Liver (tissue), 9 donors: ENCODE data around the gene SHROOM1. TPM values are rescaled to one million over a fixed set of nuclear protein-coding genes. Genes with fewer than 3 reads are reported as not detected.

ENCODE experiments used
- DNase-seq: peaks from one replicate; pipeline ENCODE4 v3.0.0-alpha.2; 2017; ENCODE audit warnings: low spot score
- H3K27ac ChIP-seq, 2 donors: one replicate each; pipeline ENCODE4 v1.7.0; 2013; ENCODE audit warnings: inconsistent platforms in 2 of 2, low read length in 2 of 2, control low read depth in 1 of 2, low read depth in 1 of 2, mild to moderate bottlenecking in 1 of 2
- H3K27me3 ChIP-seq, 4 donors: one replicate each; pipeline versions ENCODE4 v1.6.1 to v1.7.0; 2013; ENCODE audit warnings: low read length in 3 of 4, inconsistent platforms in 1 of 4, mild to moderate bottlenecking in 1 of 4, moderate library complexity in 1 of 4; ENCODE audit not compliant: control insufficient read depth in 4 of 4, insufficient read depth in 4 of 4
- H3K36me3 ChIP-seq, 4 donors: one replicate each; pipeline versions ENCODE4 v1.6.1 to v1.7.0; 2013; ENCODE audit warnings: low read length in 3 of 4, mild to moderate bottlenecking in 3 of 4, low read depth in 1 of 4, moderate library complexity in 1 of 4; ENCODE audit not compliant: control insufficient read depth in 4 of 4, insufficient read depth in 3 of 4
- H3K4me1 ChIP-seq, 4 donors: one replicate each; pipeline versions ENCODE4 v1.6.1 to v1.7.0; 2013; ENCODE audit warnings: low read length in 3 of 4, mild to moderate bottlenecking in 3 of 4, moderate library complexity in 1 of 4; ENCODE audit not compliant: control insufficient read depth in 4 of 4, insufficient read depth in 4 of 4
- H3K4me3 ChIP-seq, 3 donors: one replicate each; pipeline versions ENCODE4 v1.6.1 to v1.7.0; 2013; ENCODE audit warnings: low read length in 3 of 3, control low read depth in 1 of 3, low read depth in 1 of 3, mild to moderate bottlenecking in 1 of 3
- H3K9ac ChIP-seq, 2 donors: one replicate each; pipeline ENCODE4 v1.7.0; 2013; ENCODE audit warnings: low read length in 2 of 2, mild to moderate bottlenecking in 2 of 2, moderate library complexity in 2 of 2, control low read depth in 1 of 2, low read depth in 1 of 2
- H3K9me3 ChIP-seq, 4 donors: one replicate each; pipeline versions ENCODE4 v1.6.1 to v1.7.0; 2013; ENCODE audit warnings: low read length in 3 of 4; ENCODE audit not compliant: control insufficient read depth in 4 of 4
- FOXA1 ChIP-seq: IDR thresholded peaks from 2 replicates; pipeline ENCODE4 v1.6.1; 2016; ENCODE audit warnings: antibody characterized with exemption
- FOXA2 ChIP-seq: IDR thresholded peaks from 2 replicates; pipeline ENCODE4 v1.6.1; 2016; ENCODE audit warnings: antibody characterized with exemption
- GABPA ChIP-seq, 2 donors: IDR thresholded peaks in 1 of 2; conservative IDR thresholded peaks in 1 of 2; 2 replicates each; pipeline ENCODE4 v1.6.1; 2016; ENCODE audit warnings: antibody characterized with exemption in 2 of 2, mild to moderate bottlenecking in 1 of 2, moderate library complexity in 1 of 2
- HNF4G ChIP-seq: IDR thresholded peaks from 2 replicates; pipeline ENCODE4 v1.6.1; 2016; ENCODE audit warnings: antibody characterized with exemption
- JUND ChIP-seq, 2 donors: IDR thresholded peaks; 2 replicates each; pipeline ENCODE4 v1.6.1; 2016; ENCODE audit warnings: antibody characterized with exemption in 2 of 2
- NR2F2 ChIP-seq: IDR thresholded peaks from 2 replicates; pipeline ENCODE4 v1.6.1; 2016; ENCODE audit warnings: antibody characterized with exemption
- RAD21 ChIP-seq, 2 donors: IDR thresholded peaks; 2 replicates each; pipeline ENCODE4 v1.6.1; 2016; ENCODE audit warnings: antibody characterized with exemption in 2 of 2, mild to moderate bottlenecking in 2 of 2
- SP1 ChIP-seq: IDR thresholded peaks from 2 replicates; pipeline ENCODE4 v1.6.1; 2018; ENCODE audit warnings: antibody characterized with exemption, mild to moderate bottlenecking
- TAF1 ChIP-seq: conservative IDR thresholded peaks from 2 replicates; pipeline ENCODE4 v1.6.1; 2016; ENCODE audit warnings: antibody characterized with exemption, mild to moderate bottlenecking
- YY1 ChIP-seq: IDR thresholded peaks from 2 replicates; pipeline ENCODE4 v1.6.1; 2016; ENCODE audit warnings: antibody characterized with exemption, mild to moderate bottlenecking
- WGBS: extraction: QIAGEN DNeasy Blood & Tissue Kit; methylation state at CpG from one replicate; pipeline ENCODE4 v1.1.7; 2013; 5-methylcytosine and 5-hydroxymethylcytosine counted together
- polyA plus RNA-seq, 2 donors: library from polyadenylated mRNA; stranded (reverse) in 1 of 2; unstranded in 1 of 2; fragments of 200-250 nt in 1 of 2; fragments of >200 nt in 1 of 2; fragmentation: Nextera tagmentation in 1 of 2; extraction: Ambion mirVana in 1 of 2; gene quantifications; one replicate each; pipeline versions ENCODE4 v1.2.1 to v1.2.3, GENCODE V29; 2013 to 2015
- total RNA-seq, 2 donors: library from RNA; depleted of rRNA; stranded (reverse); fragments of >200 nt; gene quantifications; one replicate each; pipeline ENCODE4 v1.2.3, GENCODE V29; 2014
- TF ChIP-seq, protein P1 (sequence below): IDR thresholded peaks from 2 replicates; pipeline ENCODE4 v1.6.1; 2016; ENCODE audit warnings: antibody characterized with exemption
- TF ChIP-seq, protein P2 (sequence below): IDR thresholded peaks from 2 replicates; pipeline ENCODE4 v1.6.1; 2016; ENCODE audit warnings: antibody characterized with exemption, mild to moderate bottlenecking
- TF ChIP-seq, protein P3 (sequence below): IDR thresholded peaks from 2 replicates; pipeline ENCODE4 v1.6.1; 2016; ENCODE audit warnings: antibody characterized with exemption
- TF ChIP-seq, protein P4 (sequence below): IDR thresholded peaks from 2 replicates; pipeline ENCODE4 v1.6.1; 2016; ENCODE audit warnings: antibody characterized with exemption
- donor health status: healthy.
- donor health status: healthy.
- donor health status: healthy.
- donor health status: healthy.
- donor health status: healthy.

The SHROOM1 gene
- total and polyA plus RNA-seq, 4 donors: 6.1 to 28.5 (median 18.3) TPM

DNA sequence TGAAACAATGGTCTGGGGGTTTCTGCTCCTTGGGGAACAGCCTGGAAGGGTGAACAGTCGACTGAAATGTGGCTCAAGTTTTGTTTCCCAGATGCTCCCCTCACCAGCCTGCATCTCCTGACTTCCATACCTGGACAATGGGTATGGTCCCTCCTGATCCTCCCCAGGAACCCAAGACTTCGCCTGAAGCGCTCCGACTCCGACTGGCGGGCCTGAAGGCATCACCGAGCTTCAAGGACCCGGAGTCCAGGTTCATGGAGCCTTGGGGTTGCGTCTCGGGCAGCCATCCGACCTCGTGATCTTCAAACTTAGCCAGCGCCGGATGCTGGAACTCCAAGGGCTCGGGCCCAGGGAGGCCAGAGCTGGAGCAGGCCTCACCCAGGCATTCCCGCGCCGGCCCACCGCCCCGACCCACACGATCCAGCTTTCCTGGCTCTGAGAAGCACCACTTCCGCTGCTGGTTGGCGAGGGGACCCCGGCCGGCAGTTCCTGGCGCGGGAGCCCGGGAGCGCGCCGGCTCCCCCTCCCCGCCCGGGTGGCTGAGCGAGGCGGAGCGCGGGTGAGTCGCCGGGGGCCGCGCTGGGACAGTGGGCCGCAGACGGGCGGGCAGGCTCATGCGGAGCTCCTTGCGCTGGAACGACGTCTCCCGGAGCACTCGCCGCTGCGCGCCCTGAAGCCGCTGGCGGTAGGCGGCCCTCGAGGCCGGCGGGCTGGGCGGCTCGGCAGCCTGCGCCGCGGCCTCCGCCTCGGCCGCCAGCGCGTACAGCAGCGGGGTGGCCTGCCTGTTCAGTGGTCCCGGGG lies 5.2 kb downstream of the SHROOM1 start (continued):
- TF ChIP-seq, protein P1, sequence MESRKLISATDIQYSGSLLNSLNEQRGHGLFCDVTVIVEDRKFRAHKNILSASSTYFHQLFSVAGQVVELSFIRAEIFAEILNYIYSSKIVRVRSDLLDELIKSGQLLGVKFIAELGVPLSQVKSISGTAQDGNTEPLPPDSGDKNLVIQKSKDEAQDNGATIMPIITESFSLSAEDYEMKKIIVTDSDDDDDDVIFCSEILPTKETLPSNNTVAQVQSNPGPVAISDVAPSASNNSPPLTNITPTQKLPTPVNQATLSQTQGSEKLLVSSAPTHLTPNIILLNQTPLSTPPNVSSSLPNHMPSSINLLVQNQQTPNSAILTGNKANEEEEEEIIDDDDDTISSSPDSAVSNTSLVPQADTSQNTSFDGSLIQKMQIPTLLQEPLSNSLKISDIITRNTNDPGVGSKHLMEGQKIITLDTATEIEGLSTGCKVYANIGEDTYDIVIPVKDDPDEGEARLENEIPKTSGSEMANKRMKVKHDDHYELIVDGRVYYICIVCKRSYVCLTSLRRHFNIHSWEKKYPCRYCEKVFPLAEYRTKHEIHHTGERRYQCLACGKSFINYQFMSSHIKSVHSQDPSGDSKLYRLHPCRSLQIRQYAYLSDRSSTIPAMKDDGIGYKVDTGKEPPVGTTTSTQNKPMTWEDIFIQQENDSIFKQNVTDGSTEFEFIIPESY: no peak
- TF ChIP-seq JUND (IDR thresholded peaks at IDR 0.05): no peak
- no peak for TF ChIP-seq YY1
- TF ChIP-seq FOXA1: no peak
- no peak for TF ChIP-seq RAD21 (IDR thresholded peaks at IDR 0.05)

DNA sequence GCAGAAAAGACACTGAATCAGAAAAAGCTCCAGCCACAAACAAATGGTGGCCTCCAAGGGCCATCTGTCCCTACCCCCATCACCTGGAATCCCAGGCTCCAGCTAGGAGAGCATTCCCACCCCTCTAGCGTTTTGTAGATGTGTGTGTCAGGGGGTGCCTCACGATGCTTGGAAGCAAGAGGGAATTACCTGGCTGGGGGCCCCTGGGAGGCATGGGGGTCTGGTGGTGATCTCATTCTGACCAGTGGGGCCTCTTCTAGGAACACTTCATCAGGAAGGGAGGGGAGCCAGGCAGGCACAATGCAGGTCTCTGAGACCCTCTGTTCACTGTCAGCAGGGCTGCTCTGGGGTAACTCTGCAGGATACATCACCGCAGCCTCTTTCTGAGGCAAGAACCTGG lies 6.0 kb downstream of the SHROOM1 start:
- H3K4me3 ChIP-seq: no peak overlapping the region
- no peak overlapping the region for H3K27ac ChIP-seq
- no peaks in the 10 kb centered on the region for H3K9me3 ChIP-seq
- TF ChIP-seq TAF1 (no peak), JUND (IDR thresholded peaks at IDR 0.05) (no peak), GABPA (IDR thresholded peaks at IDR 0.05 in 1 of 2, conservative IDR thresholded peaks at IDR 0.05 in 1 of 2) (no peak), NR2F2 (no peak), YY1 (no peak), HNF4G (no peak), RAD21 (IDR thresholded peaks at IDR 0.05) (no peak), SP1 (no peak), FOXA2 (no peak)
- TF ChIP-seq, protein P2, sequence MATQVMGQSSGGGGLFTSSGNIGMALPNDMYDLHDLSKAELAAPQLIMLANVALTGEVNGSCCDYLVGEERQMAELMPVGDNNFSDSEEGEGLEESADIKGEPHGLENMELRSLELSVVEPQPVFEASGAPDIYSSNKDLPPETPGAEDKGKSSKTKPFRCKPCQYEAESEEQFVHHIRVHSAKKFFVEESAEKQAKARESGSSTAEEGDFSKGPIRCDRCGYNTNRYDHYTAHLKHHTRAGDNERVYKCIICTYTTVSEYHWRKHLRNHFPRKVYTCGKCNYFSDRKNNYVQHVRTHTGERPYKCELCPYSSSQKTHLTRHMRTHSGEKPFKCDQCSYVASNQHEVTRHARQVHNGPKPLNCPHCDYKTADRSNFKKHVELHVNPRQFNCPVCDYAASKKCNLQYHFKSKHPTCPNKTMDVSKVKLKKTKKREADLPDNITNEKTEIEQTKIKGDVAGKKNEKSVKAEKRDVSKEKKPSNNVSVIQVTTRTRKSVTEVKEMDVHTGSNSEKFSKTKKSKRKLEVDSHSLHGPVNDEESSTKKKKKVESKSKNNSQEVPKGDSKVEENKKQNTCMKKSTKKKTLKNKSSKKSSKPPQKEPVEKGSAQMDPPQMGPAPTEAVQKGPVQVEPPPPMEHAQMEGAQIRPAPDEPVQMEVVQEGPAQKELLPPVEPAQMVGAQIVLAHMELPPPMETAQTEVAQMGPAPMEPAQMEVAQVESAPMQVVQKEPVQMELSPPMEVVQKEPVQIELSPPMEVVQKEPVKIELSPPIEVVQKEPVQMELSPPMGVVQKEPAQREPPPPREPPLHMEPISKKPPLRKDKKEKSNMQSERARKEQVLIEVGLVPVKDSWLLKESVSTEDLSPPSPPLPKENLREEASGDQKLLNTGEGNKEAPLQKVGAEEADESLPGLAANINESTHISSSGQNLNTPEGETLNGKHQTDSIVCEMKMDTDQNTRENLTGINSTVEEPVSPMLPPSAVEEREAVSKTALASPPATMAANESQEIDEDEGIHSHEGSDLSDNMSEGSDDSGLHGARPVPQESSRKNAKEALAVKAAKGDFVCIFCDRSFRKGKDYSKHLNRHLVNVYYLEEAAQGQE: no peak
- TF ChIP-seq, protein P3, sequence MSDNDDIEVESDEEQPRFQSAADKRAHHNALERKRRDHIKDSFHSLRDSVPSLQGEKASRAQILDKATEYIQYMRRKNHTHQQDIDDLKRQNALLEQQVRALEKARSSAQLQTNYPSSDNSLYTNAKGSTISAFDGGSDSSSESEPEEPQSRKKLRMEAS: no peak
- TF ChIP-seq, protein P4, sequence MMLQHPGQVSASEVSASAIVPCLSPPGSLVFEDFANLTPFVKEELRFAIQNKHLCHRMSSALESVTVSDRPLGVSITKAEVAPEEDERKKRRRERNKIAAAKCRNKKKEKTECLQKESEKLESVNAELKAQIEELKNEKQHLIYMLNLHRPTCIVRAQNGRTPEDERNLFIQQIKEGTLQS: no peak
- no peak for DNase-seq
- peaks cover 11 to 22% (median 18%) of the 10 kb centered on the region in 4 donors for H3K36me3 ChIP-seq
- peaks cover 4 to 39% (median 27%) of the 10 kb centered on the region in 4 donors for H3K4me1 ChIP-seq
- H3K9ac ChIP-seq: no peak overlapping the region
- WGBS: 93% methylated on average over 3 of the region's 3 CpGs
- no peaks in the 10 kb centered on the region for H3K27me3 ChIP-seq
